BE2C (cell line): Measurements from ENCODE around the gene ASF1A.

Experiments
- DNase-seq: peaks from one replicate; pipeline ENCODE4 v3.0.0-alpha.2; 2020
- H3K27me3 ChIP-seq: fragments of 250-450 bp; sonication (Bioruptor Pico); 2 replicates; pipeline ENCODE4 v1.5.1; 2020; ENCODE audit warnings: mild to moderate bottlenecking
- H3K36me3 ChIP-seq: fragments of 250-450 bp; sonication (Bioruptor Pico); 2 replicates; pipeline ENCODE4 v1.5.1; 2020; ENCODE audit warnings: mild to moderate bottlenecking
- H3K4me1 ChIP-seq: fragments of 250-450 bp; sonication (Bioruptor Pico); 2 replicates; pipeline ENCODE4 v1.5.1; 2020
- H3K4me3 ChIP-seq: 2 replicates; pipeline ENCODE4 v1.5.1; 2011; ENCODE audit warnings: low read depth, low read length
- H3K9me3 ChIP-seq: fragments of 250-450 bp; sonication (Bioruptor Pico); 2 replicates; pipeline ENCODE4 v1.5.1; 2020
- TF ChIP-seq, protein P1 (sequence below): IDR thresholded peaks from 2 replicates; pipeline ENCODE4 v1.5.1; 2012; ENCODE audit warnings: mild to moderate bottlenecking, low read depth, low read length

ASF1A gene

DNA sequence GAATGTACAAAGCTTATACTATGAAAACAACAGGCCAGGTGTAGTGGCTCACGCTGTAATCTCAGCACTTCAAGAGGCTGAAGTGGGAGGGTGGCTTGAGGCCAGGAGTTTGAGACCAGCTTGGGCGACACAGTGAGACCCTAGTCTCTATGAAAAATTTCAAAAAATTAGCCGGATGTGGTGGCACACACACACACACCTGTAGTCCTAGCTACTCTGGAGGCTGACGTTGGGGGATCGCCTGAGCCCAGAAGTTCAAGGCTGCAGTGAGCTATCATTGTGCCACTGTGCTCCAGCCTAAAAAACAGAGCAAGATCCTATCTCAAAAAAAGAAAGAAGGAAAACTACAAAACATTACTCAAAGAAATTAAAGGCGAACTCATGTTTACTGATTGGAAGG is 7.3 kb upstream of the ASF1A start:
- no peak overlapping the region for H3K4me3 ChIP-seq
- no peaks in the 10 kb centered on the region for H3K9me3 ChIP-seq
- TF ChIP-seq, protein P1, sequence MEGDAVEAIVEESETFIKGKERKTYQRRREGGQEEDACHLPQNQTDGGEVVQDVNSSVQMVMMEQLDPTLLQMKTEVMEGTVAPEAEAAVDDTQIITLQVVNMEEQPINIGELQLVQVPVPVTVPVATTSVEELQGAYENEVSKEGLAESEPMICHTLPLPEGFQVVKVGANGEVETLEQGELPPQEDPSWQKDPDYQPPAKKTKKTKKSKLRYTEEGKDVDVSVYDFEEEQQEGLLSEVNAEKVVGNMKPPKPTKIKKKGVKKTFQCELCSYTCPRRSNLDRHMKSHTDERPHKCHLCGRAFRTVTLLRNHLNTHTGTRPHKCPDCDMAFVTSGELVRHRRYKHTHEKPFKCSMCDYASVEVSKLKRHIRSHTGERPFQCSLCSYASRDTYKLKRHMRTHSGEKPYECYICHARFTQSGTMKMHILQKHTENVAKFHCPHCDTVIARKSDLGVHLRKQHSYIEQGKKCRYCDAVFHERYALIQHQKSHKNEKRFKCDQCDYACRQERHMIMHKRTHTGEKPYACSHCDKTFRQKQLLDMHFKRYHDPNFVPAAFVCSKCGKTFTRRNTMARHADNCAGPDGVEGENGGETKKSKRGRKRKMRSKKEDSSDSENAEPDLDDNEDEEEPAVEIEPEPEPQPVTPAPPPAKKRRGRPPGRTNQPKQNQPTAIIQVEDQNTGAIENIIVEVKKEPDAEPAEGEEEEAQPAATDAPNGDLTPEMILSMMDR: no peak
- peaks cover 7% of the 10 kb centered on the region for H3K4me1 ChIP-seq
- no peak for DNase-seq
- no peaks in the 10 kb centered on the region for H3K27me3 ChIP-seq
- H3K36me3 ChIP-seq: no peaks in the 10 kb centered on the region

GRCh38 chr6:118889163-118889562 is 4.8 kb upstream of the ASF1A start:
- no peaks in the 10 kb centered on the region for H3K36me3 ChIP-seq
- DNase-seq: peak; percentile 24
- H3K4me3 ChIP-seq: no peak overlapping the region
- TF ChIP-seq, protein P1: no peak
- H3K9me3 ChIP-seq: no peaks in the 10 kb centered on the region
- peaks cover 7% of the 10 kb centered on the region for H3K4me1 ChIP-seq
- H3K27me3 ChIP-seq: no peaks in the 10 kb centered on the region

DNA sequence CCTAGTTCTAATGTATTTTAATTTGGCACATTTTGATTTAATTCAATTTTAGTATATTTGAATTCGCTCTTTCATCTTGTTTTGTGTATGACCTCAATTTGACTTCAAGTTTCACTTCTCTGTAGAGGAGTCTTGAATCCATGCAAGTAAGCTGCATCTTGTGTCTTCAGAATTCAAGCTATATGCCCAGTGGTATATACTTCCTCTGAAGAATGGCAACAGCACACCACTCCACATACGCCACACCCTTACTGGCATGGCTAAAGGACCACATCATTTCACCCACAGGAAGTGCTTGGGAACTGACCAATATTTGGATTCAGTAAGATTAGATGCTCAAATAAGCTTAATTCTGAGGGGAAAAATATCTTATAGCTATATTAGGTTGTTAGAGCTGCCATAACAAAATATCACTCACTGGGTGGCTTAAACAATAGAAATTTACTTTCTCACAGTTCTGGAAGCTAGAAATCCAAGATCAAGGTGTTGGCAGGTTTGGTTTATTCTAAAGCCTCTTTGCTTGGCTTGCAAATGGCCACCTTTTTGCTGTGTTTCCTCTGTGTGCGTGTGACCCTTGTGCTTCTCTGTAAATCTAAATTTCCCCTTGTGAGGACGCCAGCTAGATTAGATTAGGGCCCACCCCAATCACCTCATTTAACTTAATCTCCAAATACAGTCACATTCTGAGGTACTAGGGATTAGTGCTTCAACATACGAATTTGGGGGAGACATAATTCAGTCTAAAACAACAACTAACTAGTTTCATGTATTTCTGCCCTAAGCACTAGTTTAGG is 2.8 kb upstream of the ASF1A start:
- Histone ChIP-seq H3K4me3 (no peak overlapping the region), H3K9me3 (no peaks in the 10 kb centered on the region), H3K4me1 (peaks cover 7% of the 10 kb centered on the region), H3K27me3 (no peaks in the 10 kb centered on the region), H3K36me3 (no peaks in the 10 kb centered on the region)
- no peak for DNase-seq
- TF ChIP-seq, protein P1: no peak

- H3K4me3 ChIP-seq: no peak overlapping the region
- DNase-seq: no peak
- TF ChIP-seq, protein P1: no peak
- H3K4me1 ChIP-seq: peaks cover 7% of the 10 kb centered on the region
- no peaks in the 10 kb centered on the region for H3K36me3 ChIP-seq
- no peaks in the 10 kb centered on the region for H3K27me3 ChIP-seq
- no peaks in the 10 kb centered on the region for H3K9me3 ChIP-seq
Measured at GRCh38 chr6:118892355-118892991, 1.5 kb upstream of the ASF1A start.

- H3K36me3 ChIP-seq: no peaks in the 10 kb centered on the region
- H3K27me3 ChIP-seq: no peaks in the 10 kb centered on the region
- DNase-seq: no peak
- TF ChIP-seq, protein P1: no peak
- H3K4me3 ChIP-seq: peak overlapping the region; percentile 97
- H3K4me1 ChIP-seq: peaks cover 7% of the 10 kb centered on the region
- H3K9me3 ChIP-seq: no peaks in the 10 kb centered on the region
Measured at GRCh38 chr6:118893064-118893806, 717 bp upstream of the ASF1A start.
